ENCODE results near the gene HYAL2.

DNA sequence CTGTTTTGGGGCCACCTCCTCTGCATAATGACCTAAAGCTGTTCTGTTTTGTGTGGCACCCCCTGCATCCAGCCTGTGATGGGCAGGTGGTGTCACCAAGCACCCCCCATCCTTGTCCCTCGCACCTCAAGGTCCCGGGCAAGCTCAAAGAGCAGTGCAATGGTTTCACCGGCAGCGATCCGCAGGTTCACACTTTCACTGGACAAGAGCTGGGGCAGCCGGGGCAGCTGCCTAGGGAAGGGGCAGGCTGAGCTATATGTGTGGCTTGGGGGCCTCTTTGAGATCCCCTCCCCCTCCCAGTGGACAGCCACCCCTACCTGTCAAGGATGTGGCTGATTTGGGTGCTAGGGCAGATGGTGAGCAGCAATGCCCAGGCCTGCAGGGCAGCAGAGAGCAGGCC, 33.4 kb downstream of the HYAL2 start:
- TF ChIP-seq, protein P1, sequence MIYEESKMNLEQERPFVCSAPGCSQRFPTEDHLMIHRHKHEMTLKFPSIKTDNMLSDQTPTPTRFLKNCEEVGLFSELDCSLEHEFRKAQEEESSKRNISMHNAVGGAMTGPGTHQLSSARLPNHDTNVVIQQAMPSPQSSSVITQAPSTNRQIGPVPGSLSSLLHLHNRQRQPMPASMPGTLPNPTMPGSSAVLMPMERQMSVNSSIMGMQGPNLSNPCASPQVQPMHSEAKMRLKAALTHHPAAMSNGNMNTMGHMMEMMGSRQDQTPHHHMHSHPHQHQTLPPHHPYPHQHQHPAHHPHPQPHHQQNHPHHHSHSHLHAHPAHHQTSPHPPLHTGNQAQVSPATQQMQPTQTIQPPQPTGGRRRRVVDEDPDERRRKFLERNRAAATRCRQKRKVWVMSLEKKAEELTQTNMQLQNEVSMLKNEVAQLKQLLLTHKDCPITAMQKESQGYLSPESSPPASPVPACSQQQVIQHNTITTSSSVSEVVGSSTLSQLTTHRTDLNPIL (CRISPR knock-in tag; IDR thresholded peaks at IDR 0.05; ENCODE audit: low read depth) = no peak
- TF ChIP-seq ARNTL (CRISPR knock-in tag; IDR thresholded peaks at IDR 0.05; ENCODE audit: borderline replicate concordance, low read depth) (no peak), RARB (CRISPR knock-in tag; IDR thresholded peaks at IDR 0.05) (no peak)
- TF ChIP-seq, protein P2, sequence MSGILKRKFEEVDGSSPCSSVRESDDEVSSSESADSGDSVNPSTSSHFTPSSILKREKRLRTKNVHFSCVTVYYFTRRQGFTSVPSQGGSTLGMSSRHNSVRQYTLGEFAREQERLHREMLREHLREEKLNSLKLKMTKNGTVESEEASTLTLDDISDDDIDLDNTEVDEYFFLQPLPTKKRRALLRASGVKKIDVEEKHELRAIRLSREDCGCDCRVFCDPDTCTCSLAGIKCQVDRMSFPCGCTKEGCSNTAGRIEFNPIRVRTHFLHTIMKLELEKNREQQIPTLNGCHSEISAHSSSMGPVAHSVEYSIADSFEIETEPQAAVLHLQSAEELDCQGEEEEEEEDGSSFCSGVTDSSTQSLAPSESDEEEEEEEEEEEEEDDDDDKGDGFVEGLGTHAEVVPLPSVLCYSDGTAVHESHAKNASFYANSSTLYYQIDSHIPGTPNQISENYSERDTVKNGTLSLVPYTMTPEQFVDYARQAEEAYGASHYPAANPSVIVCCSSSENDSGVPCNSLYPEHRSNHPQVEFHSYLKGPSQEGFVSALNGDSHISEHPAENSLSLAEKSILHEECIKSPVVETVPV (CRISPR knock-in tag; IDR thresholded peaks at IDR 0.05) = no peak
- TF ChIP-seq, protein P3, sequence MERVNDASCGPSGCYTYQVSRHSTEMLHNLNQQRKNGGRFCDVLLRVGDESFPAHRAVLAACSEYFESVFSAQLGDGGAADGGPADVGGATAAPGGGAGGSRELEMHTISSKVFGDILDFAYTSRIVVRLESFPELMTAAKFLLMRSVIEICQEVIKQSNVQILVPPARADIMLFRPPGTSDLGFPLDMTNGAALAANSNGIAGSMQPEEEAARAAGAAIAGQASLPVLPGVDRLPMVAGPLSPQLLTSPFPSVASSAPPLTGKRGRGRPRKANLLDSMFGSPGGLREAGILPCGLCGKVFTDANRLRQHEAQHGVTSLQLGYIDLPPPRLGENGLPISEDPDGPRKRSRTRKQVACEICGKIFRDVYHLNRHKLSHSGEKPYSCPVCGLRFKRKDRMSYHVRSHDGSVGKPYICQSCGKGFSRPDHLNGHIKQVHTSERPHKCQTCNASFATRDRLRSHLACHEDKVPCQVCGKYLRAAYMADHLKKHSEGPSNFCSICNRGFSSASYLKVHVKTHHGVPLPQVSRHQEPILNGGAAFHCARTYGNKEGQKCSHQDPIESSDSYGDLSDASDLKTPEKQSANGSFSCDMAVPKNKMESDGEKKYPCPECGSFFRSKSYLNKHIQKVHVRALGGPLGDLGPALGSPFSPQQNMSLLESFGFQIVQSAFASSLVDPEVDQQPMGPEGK (CRISPR knock-in tag; IDR thresholded peaks at IDR 0.05; ENCODE audit: borderline replicate concordance) = no peak
- TF ChIP-seq, protein P4, sequence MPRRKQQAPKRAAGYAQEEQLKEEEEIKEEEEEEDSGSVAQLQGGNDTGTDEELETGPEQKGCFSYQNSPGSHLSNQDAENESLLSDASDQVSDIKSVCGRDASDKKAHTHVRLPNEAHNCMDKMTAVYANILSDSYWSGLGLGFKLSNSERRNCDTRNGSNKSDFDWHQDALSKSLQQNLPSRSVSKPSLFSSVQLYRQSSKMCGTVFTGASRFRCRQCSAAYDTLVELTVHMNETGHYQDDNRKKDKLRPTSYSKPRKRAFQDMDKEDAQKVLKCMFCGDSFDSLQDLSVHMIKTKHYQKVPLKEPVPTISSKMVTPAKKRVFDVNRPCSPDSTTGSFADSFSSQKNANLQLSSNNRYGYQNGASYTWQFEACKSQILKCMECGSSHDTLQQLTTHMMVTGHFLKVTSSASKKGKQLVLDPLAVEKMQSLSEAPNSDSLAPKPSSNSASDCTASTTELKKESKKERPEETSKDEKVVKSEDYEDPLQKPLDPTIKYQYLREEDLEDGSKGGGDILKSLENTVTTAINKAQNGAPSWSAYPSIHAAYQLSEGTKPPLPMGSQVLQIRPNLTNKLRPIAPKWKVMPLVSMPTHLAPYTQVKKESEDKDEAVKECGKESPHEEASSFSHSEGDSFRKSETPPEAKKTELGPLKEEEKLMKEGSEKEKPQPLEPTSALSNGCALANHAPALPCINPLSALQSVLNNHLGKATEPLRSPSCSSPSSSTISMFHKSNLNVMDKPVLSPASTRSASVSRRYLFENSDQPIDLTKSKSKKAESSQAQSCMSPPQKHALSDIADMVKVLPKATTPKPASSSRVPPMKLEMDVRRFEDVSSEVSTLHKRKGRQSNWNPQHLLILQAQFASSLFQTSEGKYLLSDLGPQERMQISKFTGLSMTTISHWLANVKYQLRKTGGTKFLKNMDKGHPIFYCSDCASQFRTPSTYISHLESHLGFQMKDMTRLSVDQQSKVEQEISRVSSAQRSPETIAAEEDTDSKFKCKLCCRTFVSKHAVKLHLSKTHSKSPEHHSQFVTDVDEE (CRISPR knock-in tag; IDR thresholded peaks at IDR 0.05) = no peak

All from SK-N-SH treated with all-trans-retinoic acid at 6 μM for 48 hours (cell line).